GM18909 (cell line): ENCODE results near the gene MTCL3.
"Not testable (repeated sequence)": the region's sequence is repeated elsewhere in the genome, so short reads cannot be mapped to it uniquely, and the experiment has no call there.

ENCODE experiments used
- ATAC-seq: cut with Tn5 transposase; IDR thresholded peaks from one replicate; pipeline ENCODE4 v1.9.1; 2021; ENCODE audit warnings: mild to moderate bottlenecking; ENCODE audit not compliant: unreplicated experiment, poor library complexity

MTCL3 gene

DNA sequence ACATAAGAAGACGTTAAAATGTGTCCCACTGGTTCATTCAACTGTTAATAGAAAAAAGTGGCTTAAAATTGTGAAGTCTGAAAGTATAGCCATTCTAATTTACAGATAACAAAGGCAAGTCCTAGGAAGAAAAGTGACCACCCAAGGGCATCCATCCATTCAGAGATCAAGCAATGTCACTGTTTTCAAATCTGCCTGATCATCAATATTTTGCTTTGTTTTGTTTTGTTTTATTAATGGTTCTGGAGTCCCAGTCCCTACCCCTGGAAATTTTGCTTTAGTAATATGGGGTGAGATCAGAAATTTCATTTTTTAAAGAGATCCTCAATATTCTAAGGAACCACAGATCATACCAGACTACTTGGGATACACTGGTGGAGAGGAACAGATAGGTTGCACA, 77.3 kb downstream of the MTCL3 start:
- ATAC-seq = no peak

DNA sequence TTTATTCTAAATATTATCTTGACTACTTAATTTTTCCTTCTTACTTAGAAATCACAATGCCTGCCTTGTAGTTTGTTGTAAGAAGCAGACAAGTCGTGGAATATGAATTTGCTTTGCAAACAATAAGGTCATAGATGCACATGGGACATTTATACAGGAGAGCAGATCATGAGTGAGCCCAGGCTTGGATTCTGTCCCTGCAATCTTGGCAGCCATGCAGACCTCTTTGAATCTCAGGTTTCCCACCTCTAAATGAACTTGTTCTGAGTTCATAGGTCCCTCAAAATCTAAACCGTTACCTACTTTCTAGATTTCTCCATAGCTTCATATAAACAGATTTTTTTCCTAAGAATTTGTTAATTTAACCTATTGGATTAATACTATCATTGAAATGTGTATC, 79.4 kb downstream of the MTCL3 start:
- ATAC-seq = no peak

DNA sequence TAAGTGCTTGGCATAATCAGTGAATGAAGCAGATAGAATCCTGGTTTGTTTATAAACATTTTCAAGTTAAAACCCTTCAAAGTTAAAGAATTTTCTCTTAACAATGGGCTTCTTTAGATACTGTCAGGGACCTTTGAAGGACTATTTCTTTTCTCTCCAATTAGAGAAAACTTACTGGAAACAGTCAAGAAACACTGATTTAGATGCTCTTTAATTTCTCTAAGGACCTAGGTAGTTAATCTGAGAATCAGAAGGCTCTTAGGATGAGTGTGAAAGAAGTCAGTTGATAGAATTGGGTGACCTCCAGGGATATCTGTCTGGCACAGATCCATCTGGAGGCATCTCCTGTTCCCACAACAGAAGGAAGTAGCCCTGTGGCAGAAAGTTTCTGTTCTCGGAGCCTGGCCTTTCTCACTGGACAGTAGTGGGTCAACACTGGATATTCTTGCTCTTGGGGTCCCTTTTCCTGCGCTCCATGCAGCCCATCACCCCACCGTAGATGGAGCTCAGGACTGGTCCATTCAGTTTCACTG, 82.5 kb downstream of the MTCL3 start:
- ATAC-seq = no peak

DNA sequence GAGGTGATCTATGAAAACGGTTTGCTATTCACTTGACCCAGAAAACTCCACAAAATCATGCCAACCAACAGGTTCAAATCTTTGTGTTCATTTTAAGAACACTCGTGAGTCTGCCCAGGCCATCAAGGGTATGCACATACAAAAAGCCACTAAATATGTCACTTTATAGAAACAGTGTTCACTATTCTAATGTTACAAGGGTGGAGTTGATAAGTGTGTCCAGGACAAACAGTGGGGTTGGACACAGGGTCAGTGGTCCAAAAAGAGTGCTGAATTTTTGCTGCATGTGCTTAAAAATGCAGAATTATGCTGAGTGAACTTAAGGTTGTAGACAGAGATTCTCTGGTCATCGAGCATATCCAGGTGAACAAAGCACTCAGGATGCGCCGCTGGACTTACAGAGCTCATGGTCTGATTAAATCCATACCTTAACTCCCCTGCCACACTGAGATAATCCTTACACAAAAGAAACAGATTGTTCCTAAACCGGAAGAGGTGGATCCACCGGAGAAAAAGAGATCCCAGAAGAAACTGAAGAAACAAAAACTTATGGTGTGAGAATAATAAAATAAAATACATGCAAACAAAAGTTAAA, 83.4 kb downstream of the MTCL3 start:
- ATAC-seq = no peak

DNA sequence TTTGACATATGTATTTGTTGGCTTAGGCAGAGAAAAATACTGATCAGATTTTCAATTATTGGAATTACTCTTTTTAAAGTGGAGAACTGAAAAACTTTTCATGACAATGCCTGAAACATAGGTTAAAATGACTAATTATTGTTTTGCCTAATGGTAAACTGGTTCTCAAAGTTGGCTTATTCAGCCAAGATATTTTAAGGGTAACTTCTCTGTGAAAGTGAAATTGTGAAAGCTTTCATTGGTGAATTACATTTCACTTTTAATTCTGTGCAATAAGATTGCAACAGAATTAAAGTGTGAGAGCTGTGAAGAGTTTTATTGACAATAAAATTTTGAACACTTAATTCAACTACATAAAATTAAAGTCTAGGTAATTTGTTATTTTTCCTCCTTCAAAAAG, 84.5 kb downstream of the MTCL3 start:
- no peak for ATAC-seq

DNA sequence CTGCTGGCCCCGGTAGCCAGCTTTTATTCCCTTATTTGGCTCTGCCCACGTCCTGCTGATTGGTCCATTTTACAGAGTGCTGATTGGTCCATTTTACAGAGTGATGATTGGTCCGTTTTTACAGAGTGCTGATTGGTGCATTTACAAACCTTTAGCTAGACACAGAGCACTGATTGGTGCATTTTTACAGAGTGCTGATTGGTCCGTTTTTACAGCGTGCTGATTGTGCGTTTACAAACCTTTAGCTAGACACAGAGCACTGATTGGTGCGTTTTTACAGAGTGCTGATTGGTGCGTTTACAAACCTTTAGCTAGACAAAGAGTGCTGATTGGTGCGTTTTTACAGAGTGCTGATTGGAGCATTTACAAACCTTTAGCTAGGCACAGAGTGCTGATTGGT, 90.6 kb downstream of the MTCL3 start:
- not testable (repeated sequence) for ATAC-seq

DNA sequence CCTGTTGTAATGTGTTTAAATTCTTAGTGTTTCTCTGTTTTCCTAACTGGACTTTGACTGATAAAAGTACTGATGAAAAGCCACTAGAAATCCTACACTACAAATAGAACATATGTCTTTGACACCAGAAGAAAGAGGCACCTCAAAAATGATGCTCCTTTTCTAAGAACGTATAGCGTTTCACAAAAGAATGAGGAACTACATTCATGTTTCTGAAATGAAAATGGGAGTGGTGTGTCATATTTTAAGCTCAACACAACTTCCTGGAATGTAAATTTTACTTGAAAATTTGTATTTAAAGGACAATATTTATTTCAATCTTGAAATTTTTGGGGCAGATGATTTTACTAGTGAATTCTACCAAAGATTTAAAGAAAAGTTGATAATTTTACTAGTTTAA, 95.2 kb downstream of the MTCL3 start:
- no peak for ATAC-seq
